GM12865 (cell line): ENCODE results near the gene AREL1.

ENCODE experiments used
- DNase-seq: peaks from one replicate; pipeline ENCODE4 v3.0.0; 2010; ENCODE audit warnings: low read depth
- H3K4me3 ChIP-seq: 2 replicates; pipeline ENCODE4 v1.5.1; 2011; ENCODE audit warnings: mild to moderate bottlenecking, low read depth, low read length, control low read depth
- TF ChIP-seq, protein P1 (sequence below): IDR thresholded peaks from 2 replicates; pipeline ENCODE4 v1.5.1; 2011; ENCODE audit warnings: low read length, control low read depth, low read depth, inconsistent platforms; ENCODE audit not compliant: insufficient read depth; ENCODE audit errors: missing control alignments

Gene AREL1

DNA sequence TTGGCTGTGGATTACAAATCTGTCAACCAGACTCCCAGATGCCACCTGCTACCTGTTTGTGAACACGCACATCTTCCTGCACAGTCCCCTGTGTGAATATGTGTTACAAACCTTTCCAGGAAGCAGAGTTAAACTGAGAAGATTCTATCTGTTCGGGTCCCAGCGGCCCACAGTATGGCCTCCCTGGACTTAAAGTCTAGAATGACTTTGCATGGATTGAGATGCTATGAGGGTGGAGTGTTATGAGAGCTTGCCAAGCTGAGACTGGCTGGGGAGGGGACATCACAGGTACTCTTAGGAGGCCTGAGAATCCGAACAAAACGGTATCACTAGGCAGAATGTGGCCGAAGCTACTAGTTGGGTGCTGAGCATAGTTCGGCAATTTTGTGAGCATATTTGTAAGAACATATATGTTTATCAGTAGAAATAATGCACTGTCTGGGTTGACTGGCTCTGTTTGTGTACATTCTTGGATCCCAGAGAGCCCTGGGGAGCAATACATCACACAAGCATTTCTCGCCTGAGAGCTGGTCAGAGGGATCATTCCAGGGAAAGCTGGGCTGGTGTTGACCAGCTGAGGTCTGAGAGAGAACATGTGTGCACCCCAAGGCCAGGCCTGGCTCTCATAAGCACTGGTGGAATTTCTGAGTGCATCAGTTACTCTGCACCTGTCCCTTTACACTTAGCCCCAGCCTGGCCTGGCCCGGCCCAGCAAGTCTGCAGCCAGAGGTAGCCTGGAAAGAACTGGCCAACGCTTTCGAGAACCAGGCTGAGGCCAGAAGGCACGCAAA is 71.1 kb downstream of the AREL1 start:
- TF ChIP-seq, protein P1, sequence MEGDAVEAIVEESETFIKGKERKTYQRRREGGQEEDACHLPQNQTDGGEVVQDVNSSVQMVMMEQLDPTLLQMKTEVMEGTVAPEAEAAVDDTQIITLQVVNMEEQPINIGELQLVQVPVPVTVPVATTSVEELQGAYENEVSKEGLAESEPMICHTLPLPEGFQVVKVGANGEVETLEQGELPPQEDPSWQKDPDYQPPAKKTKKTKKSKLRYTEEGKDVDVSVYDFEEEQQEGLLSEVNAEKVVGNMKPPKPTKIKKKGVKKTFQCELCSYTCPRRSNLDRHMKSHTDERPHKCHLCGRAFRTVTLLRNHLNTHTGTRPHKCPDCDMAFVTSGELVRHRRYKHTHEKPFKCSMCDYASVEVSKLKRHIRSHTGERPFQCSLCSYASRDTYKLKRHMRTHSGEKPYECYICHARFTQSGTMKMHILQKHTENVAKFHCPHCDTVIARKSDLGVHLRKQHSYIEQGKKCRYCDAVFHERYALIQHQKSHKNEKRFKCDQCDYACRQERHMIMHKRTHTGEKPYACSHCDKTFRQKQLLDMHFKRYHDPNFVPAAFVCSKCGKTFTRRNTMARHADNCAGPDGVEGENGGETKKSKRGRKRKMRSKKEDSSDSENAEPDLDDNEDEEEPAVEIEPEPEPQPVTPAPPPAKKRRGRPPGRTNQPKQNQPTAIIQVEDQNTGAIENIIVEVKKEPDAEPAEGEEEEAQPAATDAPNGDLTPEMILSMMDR: no peak
- DNase-seq: no peak
- no peak overlapping the region for H3K4me3 ChIP-seq

GRCh38 chr14:74638966-74639365 is 73.9 kb downstream of the AREL1 start:
- H3K4me3 ChIP-seq: no peak overlapping the region
- TF ChIP-seq, protein P1: no peak
- DNase-seq: no peak

DNA sequence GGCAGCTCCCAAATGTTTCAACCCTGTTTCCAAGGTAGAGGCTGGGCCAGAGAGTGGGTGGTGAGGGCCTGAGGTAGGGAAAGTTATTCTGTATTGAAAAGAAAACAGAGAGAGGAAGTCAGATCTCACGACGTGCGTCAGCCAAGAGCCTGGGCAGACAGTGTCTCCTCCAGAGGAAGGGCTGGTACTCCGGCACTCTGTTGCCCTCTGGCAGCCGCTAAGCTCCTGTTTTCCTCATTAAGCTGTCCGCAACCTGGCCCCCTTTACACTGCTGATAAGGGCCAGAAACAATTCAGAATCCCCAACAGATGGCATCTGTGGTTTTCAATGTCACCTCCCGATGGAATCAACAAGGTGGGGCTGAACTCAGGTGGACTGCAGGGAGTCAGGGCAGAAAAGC is 74.8 kb downstream of the AREL1 start:
- TF ChIP-seq, protein P1: no peak
- no peak for DNase-seq
- H3K4me3 ChIP-seq: no peak overlapping the region

DNA sequence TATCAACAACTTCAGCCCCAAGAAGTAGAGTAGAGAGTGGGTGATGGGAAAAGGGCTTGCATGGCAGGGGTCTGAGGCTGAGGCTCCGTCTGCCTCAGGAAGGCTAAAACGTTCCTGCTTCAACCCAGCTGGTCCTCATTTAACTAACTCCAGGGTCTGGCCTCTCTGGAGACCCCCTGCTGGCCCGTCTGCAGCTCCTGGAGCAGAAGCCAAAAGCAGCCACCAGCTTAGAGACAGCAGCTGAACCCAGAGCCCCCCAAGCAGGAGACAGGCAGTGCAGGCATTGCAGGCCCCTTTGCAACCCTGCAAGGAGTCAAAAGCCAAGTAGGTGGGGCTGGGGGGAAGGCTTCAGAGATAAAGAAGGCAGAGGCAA is 75.7 kb downstream of the AREL1 start:
- TF ChIP-seq, protein P1: no peak
- no peak overlapping the region for H3K4me3 ChIP-seq
- DNase-seq: no peak

DNA sequence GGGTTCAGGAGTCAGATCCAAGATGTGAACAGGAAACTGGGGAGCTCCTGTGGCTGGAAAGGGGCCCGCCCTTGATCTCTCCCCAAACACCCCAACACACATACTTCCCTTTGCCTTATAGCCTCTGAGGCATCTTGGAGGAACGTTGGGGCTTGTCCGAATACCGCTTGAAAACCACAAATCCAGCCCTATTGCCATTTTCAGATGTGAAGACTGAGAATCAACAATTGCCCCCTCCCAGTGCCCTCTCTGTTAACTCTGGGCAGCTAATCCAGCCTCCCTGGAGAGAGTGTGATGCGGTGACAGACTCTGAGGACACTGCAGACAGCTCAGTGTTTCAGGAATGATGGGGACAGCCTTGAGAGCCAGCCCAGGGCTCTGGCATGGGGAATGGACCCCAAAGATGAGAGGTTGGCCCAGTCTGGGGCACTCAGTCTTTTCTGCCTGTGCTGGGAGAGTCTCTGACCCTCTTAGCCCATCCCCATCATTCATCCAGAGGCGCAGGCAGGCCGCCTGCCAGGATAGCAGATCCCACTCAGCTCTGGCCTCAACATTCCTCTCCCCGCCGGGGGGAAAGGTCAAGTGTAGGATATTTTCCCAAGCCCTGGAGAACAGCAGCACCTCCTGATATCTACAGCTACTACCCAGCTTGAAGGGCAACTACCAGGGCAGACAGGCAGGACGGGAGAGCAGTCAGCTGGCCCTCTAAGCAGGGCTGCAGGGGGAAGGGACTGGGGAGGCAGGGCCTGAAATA is 76.3 kb downstream of the AREL1 start:
- no peak overlapping the region for H3K4me3 ChIP-seq
- TF ChIP-seq, protein P1: no peak
- DNase-seq: no peak

DNA sequence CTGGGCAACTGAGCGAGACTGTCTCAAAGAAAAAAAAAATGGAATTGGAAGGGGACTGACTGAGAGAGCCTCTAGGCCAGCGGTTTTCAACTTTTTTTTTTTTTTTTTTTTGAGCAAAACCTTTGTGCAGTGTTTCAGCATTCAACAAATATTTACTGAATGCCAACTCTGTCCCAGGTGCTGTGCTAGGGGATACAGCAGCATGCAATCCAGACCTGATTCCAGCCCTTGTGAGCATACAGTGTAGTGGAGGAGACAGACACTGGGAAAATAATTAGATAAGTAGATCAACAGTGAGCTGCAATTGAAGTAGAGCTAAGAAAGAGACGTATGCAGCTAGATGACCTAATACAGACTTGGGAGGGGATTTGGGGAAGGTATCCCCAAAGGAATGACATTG is 77.0 kb downstream of the AREL1 start:
- no peak overlapping the region for H3K4me3 ChIP-seq
- DNase-seq: no peak
- TF ChIP-seq, protein P1: no peak

DNA sequence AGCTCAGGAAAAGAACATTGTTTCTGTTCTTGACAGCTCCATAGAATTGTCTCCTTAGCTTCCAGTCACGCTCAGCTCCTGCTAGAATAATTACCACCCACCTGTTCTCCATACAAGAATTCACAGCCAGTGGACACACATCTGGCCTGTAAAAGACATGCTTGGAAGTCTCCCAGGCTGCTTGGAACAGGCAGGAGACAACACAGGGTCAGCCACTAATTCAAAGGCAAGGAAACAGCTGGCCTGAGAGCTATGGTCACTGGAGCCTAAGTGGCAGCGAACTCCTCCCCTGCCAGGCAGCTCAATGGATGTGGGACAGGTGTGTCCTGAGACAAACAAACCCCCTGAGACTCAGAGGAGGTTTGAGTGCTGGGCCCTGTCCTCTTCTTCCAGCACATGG is 77.9 kb downstream of the AREL1 start:
- TF ChIP-seq, protein P1: no peak
- DNase-seq: no peak
- H3K4me3 ChIP-seq: no peak overlapping the region
